NCI-H82 treated with DMSO at 0.1 percent for 48 hours (cell line): ENCODE measurements around the gene ZNF277.

ENCODE experiments used
- DNase-seq: peaks from one replicate; lab custom pipeline; 2025; ENCODE audit not compliant: unreplicated experiment; lab: John Stamatoyannopoulos, UW

Gene ZNF277, protein sequence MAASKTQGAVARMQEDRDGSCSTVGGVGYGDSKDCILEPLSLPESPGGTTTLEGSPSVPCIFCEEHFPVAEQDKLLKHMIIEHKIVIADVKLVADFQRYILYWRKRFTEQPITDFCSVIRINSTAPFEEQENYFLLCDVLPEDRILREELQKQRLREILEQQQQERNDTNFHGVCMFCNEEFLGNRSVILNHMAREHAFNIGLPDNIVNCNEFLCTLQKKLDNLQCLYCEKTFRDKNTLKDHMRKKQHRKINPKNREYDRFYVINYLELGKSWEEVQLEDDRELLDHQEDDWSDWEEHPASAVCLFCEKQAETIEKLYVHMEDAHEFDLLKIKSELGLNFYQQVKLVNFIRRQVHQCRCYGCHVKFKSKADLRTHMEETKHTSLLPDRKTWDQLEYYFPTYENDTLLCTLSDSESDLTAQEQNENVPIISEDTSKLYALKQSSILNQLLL

DNA sequence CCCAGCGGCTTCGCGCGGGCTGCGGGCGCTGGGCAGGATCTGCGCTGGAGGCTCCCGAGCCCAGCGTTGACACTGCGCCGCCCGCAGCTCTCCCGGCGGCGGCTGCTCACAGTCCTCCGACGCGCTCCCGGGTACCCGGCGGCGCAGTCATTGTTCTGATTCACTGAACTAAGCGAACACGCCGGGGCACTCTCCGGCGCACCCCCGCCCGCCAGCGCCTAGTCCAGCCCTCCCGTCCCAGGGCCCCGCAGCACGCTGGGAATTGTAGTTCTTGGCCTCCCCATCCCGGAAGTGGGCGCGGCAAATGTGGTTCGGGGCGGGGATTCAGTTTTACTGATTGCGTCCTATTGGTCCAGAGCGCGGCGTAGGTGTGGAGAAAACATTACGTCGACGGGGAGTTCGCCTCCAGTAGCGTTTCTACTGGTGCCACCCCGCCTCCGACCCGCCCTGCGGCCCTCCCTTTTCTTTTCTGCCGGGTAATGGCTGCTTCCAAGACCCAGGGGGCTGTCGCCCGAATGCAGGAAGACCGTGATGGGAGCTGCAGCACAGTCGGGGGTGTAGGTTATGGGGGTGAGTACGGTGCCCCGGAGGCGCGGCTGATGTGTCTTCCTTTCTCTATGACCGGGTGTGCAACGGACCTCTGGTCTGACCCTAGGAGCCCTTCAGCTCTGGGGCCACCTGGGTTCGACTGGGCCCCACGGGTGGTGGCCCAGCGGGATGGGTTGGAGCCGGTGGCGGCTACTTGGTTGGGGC, at the start of gene ZNF277, which contains the start of gene DOCK4:
TSS of gene ZNF277 (plus strand) at position 458 of the 753 bp plus-strand sequence. CDS start at position 480, 22 bp downstream.
TSS of gene DOCK4 (minus strand) at position 162 of the 753 bp plus-strand sequence. CDS start 261 bp downstream, outside the sequence.
- peak; percentile 97 for DNase-seq

DNA sequence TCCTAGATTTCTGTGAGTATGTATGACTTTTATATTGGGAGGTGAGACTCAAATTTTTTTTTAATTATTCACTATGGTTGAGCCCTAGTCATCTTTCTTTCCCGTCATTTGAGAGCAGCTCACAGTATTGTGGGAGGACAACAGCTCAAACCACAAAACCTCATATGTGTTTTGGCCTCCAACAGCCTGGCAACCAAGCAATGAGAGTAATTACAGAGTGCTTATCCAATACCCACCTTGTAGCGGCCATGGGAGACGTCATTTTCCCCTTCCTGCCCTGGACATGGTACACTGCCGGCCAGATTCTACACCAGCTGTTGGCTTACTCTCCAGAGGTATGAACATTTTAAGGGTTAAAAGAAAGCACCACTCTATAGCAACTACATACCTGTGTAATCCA, 49.4 kb upstream of the ZNF277 start:
- DNase-seq, result no peak

DNA sequence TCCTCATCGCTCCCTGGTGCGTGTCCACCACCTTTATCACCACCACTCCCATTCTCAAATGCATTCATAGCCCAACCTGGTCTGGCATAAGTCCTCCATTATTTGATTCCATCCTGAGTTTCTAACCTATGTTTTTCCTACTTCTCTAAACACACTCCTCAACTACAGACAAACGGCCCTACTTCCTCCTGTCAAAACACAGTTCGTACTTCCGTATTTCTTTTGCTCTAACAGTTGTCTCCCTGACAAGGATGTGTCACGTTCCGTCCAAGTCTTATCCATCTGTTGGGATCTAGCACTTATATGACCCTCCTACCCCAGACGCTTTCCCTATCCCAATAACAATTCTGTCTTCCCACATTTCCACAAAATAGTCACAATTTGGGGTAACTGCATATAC, 47.1 kb upstream of the ZNF277 start:
- no peak for DNase-seq

DNA sequence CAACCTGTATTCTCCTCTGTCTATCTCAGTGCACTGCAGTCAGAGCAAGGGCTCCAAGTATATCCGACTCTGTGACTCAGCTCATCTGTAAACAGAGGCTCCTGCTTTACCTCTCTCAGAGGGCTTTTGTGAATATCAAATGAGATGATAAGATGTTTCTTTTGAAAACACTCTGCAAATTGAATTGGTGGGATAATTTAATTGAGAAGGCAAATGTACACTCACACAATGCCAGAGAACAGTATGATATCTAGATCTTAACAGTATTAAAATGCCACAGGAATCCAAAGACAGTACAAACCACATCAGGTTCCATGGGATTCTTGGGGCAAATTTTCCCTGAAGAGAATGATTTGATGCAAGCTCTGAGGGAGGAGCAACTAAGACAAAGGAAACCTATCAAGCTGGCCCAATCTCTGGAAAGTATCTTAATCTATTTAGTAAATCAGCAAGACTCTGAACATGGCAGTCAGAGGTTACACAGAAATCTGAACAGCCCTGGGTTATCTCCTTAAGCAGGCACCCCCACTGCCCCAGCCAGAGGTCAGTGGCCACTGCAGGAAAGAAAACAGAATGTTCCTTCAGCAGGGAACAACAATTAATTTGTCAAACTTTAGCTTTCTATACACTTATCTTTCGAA, 46.2 kb upstream of the ZNF277 start:
- DNase-seq, result peak; percentile 15

DNA sequence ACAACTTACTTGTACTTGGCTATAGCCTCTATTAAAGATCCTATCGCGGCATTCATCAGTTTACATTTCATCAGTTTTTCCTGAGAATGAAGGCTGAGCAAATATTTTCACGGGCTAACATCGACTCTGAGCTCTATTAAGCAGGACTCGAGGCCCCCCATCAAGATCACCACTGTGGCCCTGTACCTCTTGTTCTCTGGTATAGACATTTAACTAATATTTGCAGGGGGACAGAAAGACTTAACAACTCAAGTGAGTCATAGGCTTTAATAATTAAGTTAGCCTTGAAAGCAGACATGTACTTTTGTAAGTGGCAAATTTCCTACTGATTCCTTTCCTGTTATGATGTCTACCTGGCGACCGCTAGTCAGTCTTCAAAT, 45.7 kb upstream of the ZNF277 start:
- no peak for DNase-seq

DNA sequence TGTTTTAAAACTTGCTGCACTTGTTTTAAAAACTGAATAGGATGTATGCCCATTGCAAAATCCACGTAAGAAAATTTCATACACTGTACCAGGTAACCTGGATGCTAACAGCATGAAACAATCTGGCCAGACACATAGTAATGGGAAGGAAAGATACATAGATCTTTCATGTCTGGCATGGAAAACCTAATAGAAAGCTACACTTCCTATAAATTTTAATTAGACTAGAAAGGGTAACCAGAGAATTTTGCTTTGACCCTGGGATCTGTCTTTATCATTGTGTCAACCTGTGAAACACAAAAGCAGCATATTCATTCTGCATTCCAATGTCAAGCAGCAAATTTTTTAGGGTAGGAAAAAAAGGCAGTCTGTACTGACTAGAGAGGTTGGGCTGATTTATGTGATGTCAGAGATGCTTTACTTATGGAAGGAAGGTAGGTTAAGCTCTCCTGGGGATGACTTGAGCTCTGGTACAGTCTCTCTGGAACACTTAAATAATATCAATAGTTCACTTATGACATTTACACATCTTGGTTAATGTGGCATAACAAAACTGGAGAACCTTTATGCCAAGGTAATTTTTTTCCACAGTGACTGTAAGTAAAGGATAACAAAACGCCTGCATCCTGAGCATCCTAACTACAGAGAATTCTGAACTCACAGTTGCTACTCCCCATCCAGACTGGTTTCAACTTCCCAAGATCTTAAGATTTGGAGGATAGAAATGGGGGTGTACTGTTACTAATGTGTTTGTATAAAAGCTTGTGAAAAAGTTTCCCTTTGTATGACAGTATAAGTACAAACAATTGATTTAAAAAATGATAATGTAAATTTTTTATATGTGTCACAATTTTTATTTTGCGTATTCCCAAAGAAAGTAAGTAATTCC, 45.0 kb upstream of the ZNF277 start:
- DNase-seq, result no peak

DNA sequence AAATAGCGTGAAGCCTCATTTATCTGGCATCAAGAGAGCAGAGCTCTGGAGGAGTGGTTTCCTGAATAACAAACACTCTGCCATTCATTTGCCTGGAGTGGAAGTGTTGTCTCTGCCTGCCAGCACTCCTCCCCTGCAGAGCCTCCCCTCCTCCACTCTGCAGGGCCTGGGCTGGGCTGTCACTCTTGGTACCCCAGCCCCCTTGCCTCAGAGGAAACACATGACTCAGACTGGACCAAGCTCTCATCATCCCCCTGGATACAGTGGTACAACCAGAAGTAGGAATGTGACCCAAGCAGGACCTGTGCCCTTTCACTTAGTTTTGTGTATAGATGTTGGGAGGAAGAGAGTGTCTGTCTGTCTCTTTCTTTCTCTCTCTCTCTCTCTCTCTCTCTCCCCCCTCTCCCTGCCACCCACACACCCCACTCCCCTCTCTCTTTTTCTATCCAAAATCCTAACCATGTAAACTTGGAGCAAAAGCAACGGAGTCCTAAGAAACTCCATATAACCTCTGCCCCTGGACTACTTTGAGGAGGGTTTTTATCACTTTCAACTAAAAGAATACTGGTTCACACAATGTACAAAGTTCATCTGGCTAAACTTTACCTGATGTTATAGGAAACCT, 44.2 kb upstream of the ZNF277 start:
- no peak for DNase-seq

DNA sequence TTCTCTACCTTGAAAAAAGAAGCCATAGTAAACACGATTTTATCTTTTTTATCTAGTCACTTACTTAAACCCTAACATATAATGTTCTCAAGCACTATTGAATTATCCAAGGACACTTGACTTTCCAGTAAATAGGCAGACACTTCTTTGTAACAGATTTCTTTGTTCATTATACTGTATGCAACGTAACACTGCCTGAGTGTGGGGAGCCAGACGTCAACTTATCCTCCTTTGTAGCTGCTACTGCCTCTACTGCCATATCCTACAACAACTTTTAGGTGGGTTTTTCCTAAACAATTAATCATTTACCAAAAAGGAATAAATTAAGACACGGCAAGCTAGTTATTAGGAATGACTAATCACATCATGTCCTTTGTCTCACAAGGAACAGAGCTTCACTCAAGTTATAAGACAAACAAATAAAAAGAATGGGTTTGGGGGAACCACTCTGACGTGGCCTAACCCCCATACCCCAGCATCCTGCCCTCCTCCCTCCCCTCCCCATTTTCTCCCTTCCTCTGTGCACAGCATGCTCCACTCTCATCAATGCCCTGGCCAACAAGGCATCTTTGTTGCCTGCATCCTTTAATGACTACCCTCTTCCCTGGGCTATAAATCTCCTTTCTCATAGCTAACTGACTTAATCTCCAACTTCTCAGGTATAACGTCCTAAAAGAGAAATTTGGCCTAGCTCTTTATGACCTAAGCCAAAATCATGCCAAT, 43.5 kb upstream of the ZNF277 start:
- DNase-seq, result no peak

DNA sequence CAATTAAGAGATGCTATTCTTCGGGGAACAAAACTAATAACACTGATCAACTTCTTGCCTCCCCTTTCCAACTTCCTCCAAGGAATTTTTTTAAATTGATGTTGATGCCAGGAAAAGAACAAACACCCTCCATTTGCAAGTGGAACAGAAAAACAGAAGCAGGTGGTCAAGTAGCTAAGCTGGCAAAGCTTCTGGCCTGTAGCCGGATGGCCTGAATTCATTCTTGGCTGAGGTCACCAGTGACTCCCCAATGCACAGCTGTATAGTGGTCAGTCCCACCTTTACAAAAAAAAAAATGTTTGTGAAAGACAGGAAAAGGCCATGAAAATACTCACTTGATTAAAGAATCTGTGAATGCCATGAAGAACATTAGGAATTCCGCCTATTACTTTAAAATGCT, 39.3 kb upstream of the ZNF277 start:
- peak; percentile 9 for DNase-seq

DNA sequence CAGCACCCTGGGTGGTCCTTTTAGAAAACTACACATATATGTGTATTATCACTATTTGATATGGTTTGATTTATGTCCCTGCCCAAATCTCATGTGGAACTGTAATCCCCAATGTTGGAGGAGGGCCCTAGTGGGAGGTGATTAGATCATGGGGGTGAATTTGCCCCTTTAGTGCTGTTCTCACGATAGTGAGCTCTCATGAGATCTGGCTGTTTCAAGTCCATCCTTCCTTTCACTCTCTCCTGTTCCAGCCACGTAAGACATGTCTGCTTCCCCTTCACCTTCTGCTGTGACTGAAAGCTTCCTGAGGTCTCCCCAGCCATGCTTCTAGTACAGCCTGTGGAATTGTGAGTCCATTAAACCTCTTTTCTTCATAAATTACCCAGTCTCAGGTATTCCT, 37.6 kb upstream of the ZNF277 start:
- DNase-seq, result no peak

DNA sequence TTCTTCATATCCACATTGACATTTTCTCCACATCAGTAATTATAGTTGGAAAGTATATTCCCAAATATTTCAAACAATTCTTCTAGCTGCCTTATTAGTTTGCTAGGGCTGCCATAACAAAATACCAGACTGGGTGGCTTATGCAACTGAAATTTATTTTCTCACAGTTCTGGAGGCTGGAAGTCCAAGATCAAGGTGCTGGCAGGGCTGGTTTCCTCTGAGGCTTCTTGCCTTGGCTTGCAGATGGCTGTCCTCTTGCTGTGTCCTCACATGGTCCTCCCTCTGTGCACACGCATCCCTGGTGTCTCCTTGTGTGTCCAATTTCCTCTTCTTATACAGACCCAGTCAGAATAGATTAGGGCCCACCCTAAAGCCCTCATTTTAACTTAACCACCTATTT, 34.8 kb upstream of the ZNF277 start:
- DNase-seq, result no peak

DNA sequence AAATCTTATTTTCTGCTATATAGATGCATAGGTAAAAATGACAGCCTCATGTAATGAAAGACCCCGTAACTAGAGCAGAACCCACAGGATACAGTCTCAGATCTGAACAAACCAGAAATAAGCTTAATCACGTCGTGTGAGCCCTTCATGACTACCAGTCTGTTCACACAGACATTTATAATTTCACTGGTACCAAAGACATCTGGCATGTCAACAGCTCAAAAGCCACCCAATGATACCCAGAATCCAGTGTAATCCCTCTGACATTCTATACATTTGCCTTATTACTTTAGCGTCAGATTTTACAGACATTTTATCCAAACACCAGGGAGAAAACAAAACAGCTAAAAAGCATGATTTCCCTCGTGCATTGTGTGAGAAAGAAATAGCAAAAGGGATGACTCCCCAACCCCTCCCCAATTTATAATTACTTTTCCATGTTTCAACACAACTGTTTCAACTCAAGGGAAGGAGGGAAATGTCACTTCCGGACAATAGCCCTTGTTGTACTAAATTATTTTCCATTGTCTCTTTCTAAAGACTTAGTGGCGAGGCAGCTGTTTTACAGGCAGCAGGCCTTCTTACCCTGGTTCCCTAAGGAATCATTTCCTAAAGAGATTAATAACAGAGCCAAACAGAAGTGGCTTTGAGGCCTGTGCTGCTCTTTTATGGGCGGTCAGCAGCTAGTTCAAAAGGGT, 33.5 kb upstream of the ZNF277 start:
- DNase-seq, result peak; percentile 83

DNA sequence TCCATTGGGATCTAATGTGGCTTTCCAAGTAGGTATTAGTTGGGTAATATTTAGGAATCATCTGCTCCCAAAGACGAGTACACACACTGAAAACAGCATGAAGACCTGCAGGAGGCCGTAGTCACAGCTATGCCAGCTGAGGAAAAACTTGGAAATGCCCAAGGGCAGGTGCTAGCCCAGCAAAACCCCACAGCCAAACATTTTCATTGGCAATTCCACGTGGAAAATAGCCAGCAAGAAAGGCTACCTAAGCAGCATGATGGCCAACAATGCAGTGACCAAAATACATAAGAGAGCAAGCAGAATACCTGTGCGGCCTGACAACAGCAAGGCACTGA, 33.0 kb upstream of the ZNF277 start:
- no peak for DNase-seq

DNA sequence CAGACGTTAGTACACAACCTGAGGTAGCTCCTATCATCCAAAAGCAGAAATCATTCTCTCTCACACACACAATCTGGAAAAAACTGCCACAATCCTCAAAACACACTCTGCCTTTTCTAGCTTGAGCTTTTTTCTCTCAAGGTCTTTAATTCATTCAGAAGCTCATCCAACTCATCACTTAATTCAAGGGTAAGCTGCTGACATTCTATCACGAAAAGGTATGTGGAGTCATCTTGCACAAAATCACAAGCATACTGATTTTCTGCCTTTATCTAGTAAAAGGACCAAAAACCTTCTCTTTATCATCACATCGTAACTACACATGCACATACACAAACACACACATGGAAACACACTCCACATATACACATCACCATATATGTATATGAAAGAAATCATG, 32.3 kb upstream of the ZNF277 start:
- no peak for DNase-seq

DNA sequence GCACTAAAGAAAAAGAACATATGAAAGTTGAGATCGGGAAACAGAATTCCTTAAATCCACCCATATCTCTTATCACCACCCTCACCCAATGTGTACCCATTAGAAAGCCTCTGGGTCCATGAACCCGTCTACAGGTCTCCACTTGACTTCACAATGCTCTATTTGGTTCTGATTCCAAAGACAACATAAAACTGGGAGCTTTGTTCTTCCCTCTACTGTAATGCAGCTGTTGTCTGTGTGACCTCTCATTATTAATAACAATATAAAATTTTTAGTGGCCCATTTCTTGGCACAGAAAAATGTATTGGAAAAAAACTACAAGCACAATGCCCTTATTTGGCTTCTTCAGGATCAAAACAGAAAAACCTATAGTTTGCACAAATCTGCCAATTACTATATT, 30.3 kb upstream of the ZNF277 start:
- DNase-seq, result no peak

DNA sequence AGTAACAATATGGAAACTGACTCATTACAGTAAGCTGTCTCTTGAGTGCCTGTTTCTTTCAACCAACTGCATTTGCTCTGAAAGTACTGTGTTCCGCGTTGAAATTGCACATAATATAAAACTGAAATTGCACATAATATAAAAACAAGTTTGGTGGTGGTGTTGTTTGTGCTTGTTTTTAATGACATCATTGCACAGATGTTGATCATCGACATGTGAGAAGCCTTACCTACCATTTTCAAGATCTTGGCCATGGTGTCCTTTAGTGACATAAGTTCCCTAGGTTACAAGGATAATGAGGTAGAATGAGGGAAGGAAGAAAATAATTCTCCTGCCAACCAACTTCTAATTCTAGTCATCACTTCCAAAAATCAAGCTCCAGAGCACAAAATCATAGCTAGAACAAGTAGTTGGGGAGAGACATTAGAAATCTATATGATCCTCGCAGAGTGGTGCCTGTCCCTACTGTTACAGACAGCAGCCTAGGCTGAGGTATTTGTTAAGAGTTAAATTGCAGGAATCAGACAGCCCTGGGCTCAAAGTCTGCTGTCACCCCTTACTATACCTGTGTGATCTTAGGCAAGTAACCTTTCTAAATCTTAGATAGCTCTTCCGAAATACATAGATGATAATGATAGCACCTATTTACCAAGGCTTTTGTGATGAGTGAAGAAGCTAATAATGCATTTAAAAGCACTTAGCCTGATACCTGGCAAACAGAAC, 29.6 kb upstream of the ZNF277 start:
- DNase-seq, result no peak

DNA sequence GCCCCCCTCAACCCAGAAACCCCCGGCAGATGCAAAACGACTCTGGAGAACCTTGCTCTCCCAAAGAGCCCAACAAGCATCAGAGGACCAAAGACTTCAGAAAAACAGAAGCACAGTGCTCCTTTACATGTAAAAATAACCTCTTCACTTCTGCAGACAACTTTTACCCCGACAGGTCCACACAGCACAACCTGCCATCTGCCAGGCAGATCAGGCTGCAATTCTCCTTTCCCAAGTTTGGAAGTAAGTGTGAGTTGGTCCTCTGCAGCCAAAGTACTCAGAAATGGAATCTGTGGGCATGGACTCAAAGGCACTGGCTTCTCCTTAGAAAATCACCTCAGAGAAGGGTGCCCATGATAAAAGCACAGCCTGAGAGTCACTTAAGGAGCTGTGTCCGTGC, 26.3 kb upstream of the ZNF277 start:
- no peak for DNase-seq

DNA sequence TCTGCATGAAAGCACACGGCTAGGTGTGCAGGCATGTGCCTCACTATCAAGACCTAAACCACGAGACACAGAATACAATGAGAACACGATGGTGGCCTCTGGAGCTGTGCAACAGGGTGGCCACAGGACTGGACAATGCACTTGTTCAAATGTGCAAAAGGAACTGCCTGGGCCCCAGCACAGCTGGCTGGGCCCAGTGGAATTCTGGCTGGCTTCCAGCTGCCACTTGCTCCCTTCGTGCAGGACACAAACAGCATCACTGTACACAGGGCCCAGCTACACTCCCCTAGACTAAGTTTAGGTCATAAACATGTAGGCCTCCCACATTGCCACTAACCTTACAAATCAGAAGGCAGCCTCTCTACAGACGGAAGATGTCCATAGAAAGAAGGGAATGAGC, 23.7 kb upstream of the ZNF277 start:
- DNase-seq, result no peak

DNA sequence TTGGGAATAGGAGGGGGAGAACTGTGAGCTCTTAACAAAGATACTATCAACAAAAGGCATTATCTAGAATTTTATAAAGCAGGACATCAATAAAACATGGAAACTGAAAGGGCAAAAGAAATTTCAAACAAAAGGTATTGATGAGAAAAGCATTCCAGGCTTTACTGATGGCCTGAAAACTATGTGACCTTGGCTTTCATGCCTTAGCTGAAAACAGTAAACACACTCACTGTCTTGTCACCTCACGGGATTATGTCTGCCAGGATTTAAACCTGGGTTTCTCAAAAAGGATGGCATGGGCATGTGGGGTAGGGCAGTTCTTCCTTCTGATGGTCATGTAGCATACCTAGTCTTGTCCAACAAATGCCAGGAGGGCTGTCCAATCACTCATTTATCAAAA, 23.2 kb upstream of the ZNF277 start:
- no peak for DNase-seq
